IPS-18c (cell line): ENCODE results near the gene ASH1L.
"Not testable (repeated sequence)": the region's sequence is repeated elsewhere in the genome, so short reads cannot be mapped to it uniquely, and the experiment has no call there.

Experiments used
- H3K4me3 ChIP-seq: 2 replicates; pipeline ENCODE4 v1.7.0; 2013; ENCODE audit warnings: low read depth, mild to moderate bottlenecking, low read length, moderate library complexity; ENCODE audit not compliant: insufficient read depth
- H3K9me3 ChIP-seq: one replicate; pipeline ENCODE4 v1.6.1; 2013; ENCODE audit warnings: mild to moderate bottlenecking, low read length, moderate library complexity; ENCODE audit not compliant: control insufficient read depth, insufficient read depth

Gene ASH1L

DNA sequence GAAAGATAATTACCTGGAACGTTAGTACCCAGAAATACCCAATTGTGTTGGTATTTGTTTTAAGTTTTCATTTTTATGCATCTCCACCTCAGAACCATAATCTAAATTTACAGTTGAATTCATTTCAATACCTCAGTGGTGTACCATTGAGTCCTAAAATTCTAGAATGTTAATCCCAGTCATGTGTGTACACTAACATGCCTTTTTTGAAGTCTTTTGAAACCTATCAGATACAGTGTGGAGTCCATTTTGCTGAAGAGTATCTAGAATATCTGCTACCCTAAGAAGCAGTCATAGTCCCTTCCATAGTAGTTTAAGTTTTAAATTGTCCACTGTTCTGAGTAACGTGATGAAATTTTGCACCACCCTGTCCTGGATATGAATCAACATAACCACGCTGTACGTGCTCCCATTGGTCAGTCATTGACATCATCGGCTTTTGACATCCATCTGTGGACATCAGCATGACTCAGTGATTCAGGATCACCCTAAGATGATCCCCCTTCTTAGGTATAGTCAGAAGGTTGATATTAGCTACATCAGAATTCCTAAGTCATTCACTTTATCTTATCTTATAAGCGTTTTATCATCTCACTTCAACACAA is 7.5 kb upstream of the ASH1L start:
- Histone ChIP-seq H3K9me3 (no peaks in the 10 kb centered on the region), H3K4me3 (no peak overlapping the region)

DNA sequence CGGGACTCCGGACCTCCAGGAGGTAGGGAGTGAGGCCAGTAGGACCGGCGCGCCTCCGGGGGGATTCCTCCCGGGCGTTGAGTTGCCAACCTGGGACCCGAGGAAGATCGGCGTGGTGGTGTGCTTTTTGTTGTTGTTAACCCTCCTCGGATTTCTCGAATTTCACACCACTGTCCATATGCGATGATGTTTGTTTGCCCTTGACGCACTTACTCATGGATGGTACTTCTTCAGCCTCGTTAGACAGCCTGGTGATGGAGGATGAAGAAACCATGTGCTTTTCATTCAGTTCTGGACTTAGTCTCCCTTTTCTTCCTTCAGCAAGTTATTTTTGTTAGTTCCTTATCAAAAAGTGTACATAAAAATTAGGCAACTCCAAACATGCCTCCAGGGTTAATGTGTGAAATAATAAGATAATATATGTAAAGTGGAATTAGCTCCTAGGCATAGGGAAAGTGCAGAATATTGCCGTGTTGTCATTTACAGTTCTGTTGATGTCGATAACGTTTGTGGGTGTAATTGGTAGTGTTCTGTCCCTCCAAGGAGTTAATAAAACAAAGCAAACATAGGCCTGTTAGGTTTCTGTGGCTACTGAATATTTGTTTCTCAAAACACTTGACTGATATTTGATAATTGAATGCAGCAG is 897 bp upstream of the ASH1L start:
- peak overlapping the region; percentile 98 for H3K4me3 ChIP-seq
- not testable (repeated sequence) for H3K9me3 ChIP-seq

DNA sequence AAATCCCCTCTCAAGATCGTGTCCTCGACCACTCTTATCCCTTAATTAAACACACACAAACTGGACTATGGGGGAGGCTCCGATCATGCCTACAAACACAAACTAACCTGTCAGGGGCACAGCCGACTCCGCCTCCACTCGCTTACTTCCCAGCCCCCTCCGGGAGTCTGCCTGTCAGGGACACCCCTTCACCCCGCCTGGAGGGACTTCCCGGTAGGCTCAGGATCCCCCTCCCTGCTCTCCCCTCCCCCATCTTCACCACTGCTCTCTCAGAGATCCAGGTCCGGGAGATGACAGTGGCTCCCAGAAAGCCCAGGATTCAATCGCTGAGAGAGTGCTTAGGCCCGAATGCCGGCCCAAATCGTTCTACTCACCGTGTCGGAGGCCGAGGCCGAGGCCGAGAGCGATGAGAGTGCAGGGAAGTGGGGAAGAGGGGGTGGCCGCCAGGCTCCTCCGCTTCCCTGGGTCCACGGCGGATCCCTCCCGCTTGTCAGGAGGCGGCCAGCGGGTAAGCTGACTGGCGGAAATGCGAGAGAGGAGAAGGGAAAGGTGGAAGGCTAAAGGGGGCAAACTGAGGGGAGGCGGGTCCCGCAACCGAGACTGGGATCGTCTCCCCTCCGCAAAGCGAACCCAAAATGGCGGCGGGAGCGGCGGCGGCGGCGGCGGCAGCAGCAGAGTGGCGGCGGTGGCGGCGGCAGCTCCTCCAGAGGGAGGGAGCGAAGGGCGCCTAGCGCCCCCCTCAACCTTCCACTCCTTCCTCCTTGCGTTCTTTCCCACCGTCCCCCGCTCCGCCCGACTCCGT is 623 bp downstream of the ASH1L start:
- peak overlapping the region; percentile 98 for H3K4me3 ChIP-seq
- H3K9me3 ChIP-seq, result not testable (repeated sequence)

DNA sequence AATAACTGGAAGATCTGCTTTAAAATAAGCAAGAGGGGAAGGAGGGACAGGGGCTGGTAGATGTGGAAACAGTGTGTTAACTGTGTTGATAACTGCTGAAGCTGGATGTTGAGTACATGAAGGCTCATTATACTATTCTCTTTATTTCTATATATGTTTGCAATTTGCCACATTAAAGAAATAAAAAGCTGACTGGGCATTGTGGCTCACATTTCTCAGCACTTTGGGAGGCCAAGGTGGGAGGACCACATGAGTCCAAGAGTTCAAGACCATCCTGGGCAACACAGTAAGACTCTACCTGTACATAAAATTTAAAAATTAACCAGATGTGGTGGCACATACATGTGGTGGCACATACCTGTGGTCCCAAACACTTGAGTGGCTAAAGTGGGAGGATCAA is 6.7 kb downstream of the ASH1L start:
- no peaks in the 10 kb centered on the region for H3K9me3 ChIP-seq
- no peak overlapping the region for H3K4me3 ChIP-seq

- no peak overlapping the region for H3K4me3 ChIP-seq
Observed at GRCh38 chr1:155553349-155553748, 9.3 kb downstream of the ASH1L start.

GRCh38 chr1:155548706-155549105 is 13.9 kb downstream of the ASH1L start:
- H3K9me3 ChIP-seq, result peaks cover 2% of the 10 kb centered on the region
- no peak overlapping the region for H3K4me3 ChIP-seq

More at GRCh38 chr1:155553349-155553748, 9.3 kb downstream of the ASH1L start:
- H3K9me3 ChIP-seq, result no peaks in the 10 kb centered on the region

GRCh38 chr1:155540000-155540874 is 22.4 kb downstream of the ASH1L start:
- Histone ChIP-seq H3K9me3 (peaks cover 2% of the 10 kb centered on the region), H3K4me3 (no peak overlapping the region)

DNA sequence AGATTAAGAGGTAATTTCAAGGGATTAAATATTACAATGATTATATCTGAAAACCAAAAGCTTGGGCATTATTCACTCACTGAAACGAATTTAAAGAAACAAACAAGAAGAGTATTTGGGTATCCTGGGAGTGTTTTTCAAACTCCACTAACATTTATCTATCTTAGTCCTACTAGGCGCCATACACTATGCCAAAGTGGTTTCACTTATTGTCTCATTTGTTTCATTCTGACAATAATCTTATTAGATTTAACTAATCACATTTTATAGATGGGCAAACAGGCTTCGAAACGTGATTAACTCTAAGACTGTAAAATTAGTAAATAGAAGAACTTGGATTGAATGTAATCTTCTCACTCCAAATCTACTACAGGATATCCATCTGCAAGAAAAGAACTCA is 25.4 kb downstream of the ASH1L start:
- no peaks in the 10 kb centered on the region for H3K9me3 ChIP-seq
- H3K4me3 ChIP-seq, result no peak overlapping the region

DNA sequence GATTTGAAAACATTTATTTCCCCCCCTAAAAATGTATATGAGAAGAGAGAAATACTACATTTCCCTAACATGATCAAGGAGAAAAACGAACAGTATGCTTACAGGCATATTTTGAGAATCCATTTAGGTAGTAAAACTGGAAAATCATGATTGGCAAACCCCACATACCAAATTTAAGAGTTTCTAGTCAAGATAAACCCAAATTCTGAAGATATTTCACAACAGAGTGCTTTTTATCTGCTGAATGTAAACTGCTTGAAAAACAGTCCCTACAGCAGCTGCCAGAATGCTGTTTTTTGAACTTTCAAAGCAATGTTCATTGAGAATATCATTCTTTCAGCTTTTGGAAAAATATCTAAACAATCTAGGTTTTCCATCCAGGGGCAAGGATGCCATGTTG is 31.0 kb downstream of the ASH1L start:
- Histone ChIP-seq H3K4me3 (no peak overlapping the region), H3K9me3 (no peaks in the 10 kb centered on the region)

DNA sequence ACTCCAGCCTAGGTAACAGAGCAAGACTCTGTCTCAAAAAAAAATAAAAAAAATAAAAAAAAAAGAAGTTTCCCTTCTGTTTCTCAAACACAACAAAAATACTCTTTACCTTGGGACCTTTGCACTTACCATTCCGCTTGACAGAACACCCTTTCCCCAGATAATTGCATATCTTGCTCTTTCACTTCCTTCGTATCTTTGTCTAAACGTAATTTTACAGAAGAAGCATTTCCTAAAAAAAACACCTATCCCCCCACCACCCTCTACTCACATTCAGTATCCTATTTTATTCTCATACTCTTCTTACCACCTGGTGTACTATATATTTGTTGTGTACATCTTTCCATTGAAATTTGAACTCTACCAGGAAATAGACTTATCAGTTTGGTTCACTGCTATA is 32.7 kb downstream of the ASH1L start:
- Histone ChIP-seq H3K9me3 (no peaks in the 10 kb centered on the region), H3K4me3 (no peak overlapping the region)

GRCh38 chr1:155529109-155529508 is 33.5 kb downstream of the ASH1L start:
- Histone ChIP-seq H3K4me3 (no peak overlapping the region), H3K9me3 (no peaks in the 10 kb centered on the region)

- Histone ChIP-seq H3K9me3 (no peaks in the 10 kb centered on the region), H3K4me3 (no peak overlapping the region)
Observed at GRCh38 chr1:155527677-155528076, 34.9 kb downstream of the ASH1L start.

DNA sequence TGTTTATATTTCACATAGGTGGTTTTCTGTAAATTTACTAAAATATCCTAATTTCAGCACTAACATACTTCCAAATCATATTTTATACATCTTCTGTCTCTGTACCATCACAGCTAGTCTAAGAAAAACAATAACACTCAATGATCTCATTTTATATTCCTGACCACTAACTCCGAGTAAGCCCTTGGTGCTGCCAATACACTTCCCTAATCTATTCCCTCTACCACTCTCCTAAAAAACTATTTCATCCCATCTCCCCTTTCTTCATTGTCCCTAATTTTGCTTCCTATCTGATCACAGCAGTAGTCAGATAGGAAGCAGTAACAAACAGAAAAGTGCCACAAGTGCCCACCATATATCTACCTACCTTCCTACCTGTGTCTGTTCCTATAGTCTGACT is 36.2 kb downstream of the ASH1L start:
- Histone ChIP-seq H3K4me3 (no peak overlapping the region), H3K9me3 (no peaks in the 10 kb centered on the region)

DNA sequence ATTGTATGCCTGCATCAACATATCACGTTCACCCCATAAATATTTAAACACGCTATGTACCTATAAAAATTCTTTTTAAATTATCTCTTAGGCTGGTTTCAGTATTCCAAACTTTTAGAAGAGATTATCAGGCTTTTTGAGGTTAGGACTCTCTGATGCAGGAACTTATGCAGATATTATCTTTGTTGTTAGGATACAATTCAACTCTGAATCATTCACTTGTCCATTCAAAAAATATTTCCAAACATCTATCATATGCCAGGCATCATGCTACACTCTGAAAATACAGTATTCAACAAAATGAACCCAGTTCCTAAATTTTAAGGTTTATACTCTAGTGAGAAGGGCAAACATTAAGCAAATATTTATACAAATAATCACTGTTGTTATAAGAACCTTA is 40.5 kb downstream of the ASH1L start:
- H3K9me3 ChIP-seq, result no peaks in the 10 kb centered on the region
- no peak overlapping the region for H3K4me3 ChIP-seq

GRCh38 chr1:155518484-155518883 is 44.1 kb downstream of the ASH1L start:
- Histone ChIP-seq H3K4me3 (no peak overlapping the region), H3K9me3 (no peaks in the 10 kb centered on the region)

DNA sequence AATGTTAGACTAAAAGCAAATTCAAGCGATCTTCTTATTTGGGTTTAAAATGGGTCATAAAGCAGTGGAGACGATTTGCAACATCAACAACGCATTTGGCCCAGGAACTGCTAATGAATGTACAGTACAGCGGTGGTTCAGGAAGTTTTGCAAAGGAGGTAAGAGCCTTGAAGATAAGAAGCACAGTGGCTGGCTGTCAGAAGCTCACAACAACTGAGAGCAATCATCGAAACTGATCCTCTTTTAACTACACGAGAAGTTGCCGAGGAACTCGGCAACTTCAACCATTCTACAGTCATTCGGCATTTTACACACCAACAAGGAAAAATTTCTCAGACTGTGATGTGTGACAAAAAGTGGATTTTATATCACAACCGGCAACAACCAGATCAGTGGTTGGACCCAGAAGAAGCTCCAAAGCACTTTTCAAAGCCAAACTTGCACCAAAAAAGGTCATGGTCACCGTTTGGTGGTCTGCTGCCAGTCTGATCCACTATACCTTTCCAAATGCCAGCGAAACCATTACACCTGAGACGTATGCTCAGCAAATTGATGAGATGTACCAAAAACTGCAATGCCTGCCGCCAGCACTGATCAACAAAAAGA is 47.9 kb downstream of the ASH1L start:
- Histone ChIP-seq H3K9me3 (no peaks in the 10 kb centered on the region), H3K4me3 (no peak overlapping the region)

- H3K4me3 ChIP-seq, result no peak overlapping the region
- H3K9me3 ChIP-seq, result no peaks in the 10 kb centered on the region
Observed at GRCh38 chr1:155513300-155513916, 49.2 kb downstream of the ASH1L start.
